ENCODE data around the gene ZNF329. TPM values are rescaled to one million over a fixed set of nuclear protein-coding genes. Genes with fewer than 3 reads are reported as not detected.
A peak's percentile ranks its signal among the peaks of the same experiment; 100 is the strongest.

ZNF329 gene
- total and polyA plus RNA-seq, 2 of the 8 experiments (the other 6 are each of a cell fraction or from before 2014, with no cell fraction given): 5.8 to 11.2 TPM

DNA sequence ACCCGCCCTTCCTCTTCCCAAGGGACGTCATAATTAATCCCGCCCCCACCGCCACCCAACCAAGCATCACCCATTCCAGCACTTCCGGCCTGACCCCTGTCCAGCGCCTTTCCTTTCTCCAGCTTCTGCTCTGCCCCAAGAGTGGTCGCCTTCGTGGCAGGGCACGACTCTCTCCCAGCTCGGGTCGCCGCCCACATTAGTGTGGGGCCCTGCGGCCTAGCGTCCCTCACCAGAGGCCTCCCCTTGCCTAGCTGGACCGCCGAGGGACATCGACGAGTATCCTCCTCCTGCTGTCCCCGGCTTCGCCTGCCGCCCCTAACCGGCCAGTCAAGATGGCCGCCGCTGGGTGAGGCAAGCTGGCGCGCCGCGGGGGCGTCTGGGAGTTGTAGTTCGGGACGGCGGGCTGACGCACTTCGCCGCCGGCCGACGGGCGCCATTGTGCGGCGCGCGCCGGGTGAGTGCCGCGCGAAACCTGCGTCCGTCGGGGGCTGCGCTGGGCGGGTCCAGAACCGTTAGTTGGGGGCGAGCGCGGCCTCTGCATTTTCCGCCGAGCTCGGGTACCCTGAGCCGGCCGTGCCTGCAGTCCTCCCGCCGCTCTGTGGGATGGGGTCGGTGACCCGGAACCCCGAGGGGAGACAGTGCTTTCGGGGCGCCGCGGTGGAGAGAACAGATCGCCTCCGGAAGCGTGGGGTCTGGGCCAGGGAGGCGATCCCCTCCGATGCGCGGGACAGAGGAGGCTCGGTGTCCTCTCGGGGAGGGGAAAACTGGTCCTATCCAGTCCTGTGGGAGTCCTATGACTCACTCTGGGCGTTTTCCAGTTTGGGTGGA is 32.6 kb upstream of the ZNF329 start, which contains the start of gene ZNF274:
TSS of gene ZNF274 (plus strand) at position 73 of the 828 bp plus-strand sequence. CDS start 905 bp downstream, outside the sequence.
- Histone ChIP-seq H3K79me2 (ENCODE audit: control insufficient read depth in 1 of 2, insufficient read depth in 2 of 2, low read length in 2 of 2) (peaks cover 2 to 12% of the 10 kb centered on the region in 2 experiments; a peak in 2 of 4 replicates), H3K4me1 (replicated peaks in 1 of 4; ENCODE audit: control insufficient read depth in 3 of 4, insufficient read depth in 4 of 4, low read length in 3 of 4) (no peaks in the 10 kb centered on the region; a peak in 1 of 7 replicates), H3K9me3 (ENCODE audit: insufficient read depth in 2 of 2, low read depth in 1 of 2, low read length in 1 of 2) (peaks cover 39 to 42% of the 10 kb centered on the region in 2 experiments), H3K27ac (ENCODE audit: low read depth, low read length) (peak within 1 kb of the TSS; percentile 99), H3K23ac (ENCODE audit: insufficient read length) (no peak within 1 kb of the TSS), H4K5ac (ENCODE audit: insufficient read length, low read depth, low read length) (peak within 1 kb of the TSS; percentile 100), H2BK15ac (ENCODE audit: low read length) (peak within 1 kb of the TSS; percentile 99), H4K20me1 (replicated peaks in 1 of 2; ENCODE audit: control insufficient read depth in 1 of 2, insufficient read depth in 2 of 2, low read length in 2 of 2) (no peaks in the 10 kb centered on the region), H2BK5ac (ENCODE audit: low read depth, low read length) (peak within 1 kb of the TSS; percentile 99), H3K23me2 (ENCODE audit: low read depth, low read length) (peaks cover 9% of the 10 kb centered on the region; the same call in 1 of the 2 replicates), H3K18ac (ENCODE audit: extremely low read depth, low read length) (peak within 1 kb of the TSS; percentile 100), H3K36me3 (ENCODE audit: control insufficient read depth in 2 of 4, insufficient read depth in 4 of 4, low read length in 3 of 4) (peaks cover 9 to 31% (median 25%) of the 10 kb centered on the region in 4 experiments; a peak in 7 of 8 replicates), H2BK12ac (ENCODE audit: low read depth, low read length) (peak within 1 kb of the TSS; percentile 97), H3K9ac (replicated peaks in 1 of 4; ENCODE audit: extremely low read depth in 1 of 4, low read depth in 3 of 4, low read length in 3 of 4) (peak within 1 kb of the TSS; percentile 70 to 98 (median 96)), H3K56ac (replicated peaks; ENCODE audit: insufficient read length, low read depth, low read length) (peak within 1 kb of the TSS; percentile 99), H3K4ac (replicated peaks; ENCODE audit: insufficient read length, low read depth, low read length) (peak within 1 kb of the TSS; percentile 99), H2BK120ac (replicated peaks; ENCODE audit: low read depth, low read length) (no peak within 1 kb of the TSS), H2AK5ac (ENCODE audit: low read depth, low read length) (peak within 1 kb of the TSS; percentile 68; the same call in 1 of the 2 replicates), H3K14ac (ENCODE audit: insufficient read length) (no peak within 1 kb of the TSS), H2AFZ (ENCODE audit: low read length) (peak within 1 kb of the TSS; percentile 76; the same call in 1 of the 2 replicates), H3K4me2 (ENCODE audit: insufficient read depth in 1 of 2, low read depth in 2 of 2, low read length in 2 of 2) (peak within 1 kb of the TSS; percentile 69 to 91), H3K27me3 (replicated peaks in 1 of 4; ENCODE audit: control insufficient read depth in 3 of 4, extremely low read depth in 1 of 4, insufficient read depth in 3 of 4, low read length in 3 of 4) (no peaks in the 10 kb centered on the region), H4K91ac (replicated peaks; ENCODE audit: insufficient read length, low read length) (peak within 1 kb of the TSS; percentile 99), H3K79me1 (ENCODE audit: low read depth, low read length) (peaks cover 4% of the 10 kb centered on the region), H2BK20ac (ENCODE audit: low read length) (no peak within 1 kb of the TSS), H4K8ac (ENCODE audit: extremely low read depth, insufficient read depth, low read length) (peak within 1 kb of the TSS; percentile 100), H3K4me3 (ENCODE audit: extremely low read depth in 1 of 4, insufficient read depth in 2 of 4, low read depth in 3 of 4, low read length in 4 of 4) (peak within 1 kb of the TSS; percentile 94 to 97 (median 96))
- no peak for FAIRE-seq
- ChIA-PET POLR2A (ENCODE audit: partially characterized antibody) (interaction anchor here (0.6 to 2.2 kb wide), 46 partner anchors 9 to 363 kb away, joined by 3 to 25 read pairs (median 4); partner anchors contain the start of genes ERVK3-1, TRIM28, ZNF135 and ZNF329), CTCF (ENCODE audit: partially characterized antibody) (interaction anchor here (0.6 to 1.2 kb wide), 5 partner anchors 10 to 520 kb away, joined by 3 to 5 read pairs (median 3); no protein-coding TSS in a partner anchor)
- 2% methylated on average over 67 of the region's 80 CpGs; no CpG with 5 or more reads in 1 of the 2 experiments for WGBS, 2 experiments (ENCODE audit: extremely low coverage in 1 of 2, insufficient coverage in 1 of 2, insufficient read length in 1 of 2, insufficient replicate concordance in 2 of 2, low coverage in 1 of 2, low lambda C conversion rate in 2 of 2, missing lambda C conversion rate in 1 of 2)
- DNase-seq (ENCODE audit: low read depth in 1 of 2, low spot score in 2 of 2): peak; percentile 84 to 97
- TF ChIP-seq SP2 (IDR thresholded peaks at IDR 0.05; ENCODE audit: low read length) (no peak), CREB1 (IDR thresholded peaks at IDR 0.05) (peak; percentile 86), BACH1 (IDR thresholded peaks at IDR 0.05; ENCODE audit: low read length) (no peak), FOSL1 (IDR thresholded peaks at IDR 0.05; ENCODE audit: insufficient read depth, low read depth, low read length) (no peak), MAX (IDR thresholded peaks at IDR 0.05) (peak; percentile 73), EGR1 (IDR thresholded peaks at IDR 0.05; ENCODE audit: borderline replicate concordance, low read depth, low read length) (no peak), CBX5 (IDR thresholded peaks at IDR 0.05; ENCODE audit: low read depth, low read length) (no peak), SAP30 (IDR thresholded peaks at IDR 0.05; ENCODE audit: insufficient read depth, insufficient replicate concordance, low read length) (no peak), ASH2L (IDR thresholded peaks at IDR 0.05; ENCODE audit: low read length) (peak; percentile 84), HDAC2 (IDR thresholded peaks at IDR 0.05; ENCODE audit: borderline replicate concordance in 1 of 2, low read depth in 2 of 2, low read length in 2 of 2) (peak in 1 of 2 experiments; percentile 55; a peak in 1 of 4 replicates), SUZ12 (IDR thresholded peaks at IDR 0.05; ENCODE audit: low read length) (no peak)
